ENCODE data around the gene GPR78.
"Not testable (repeated sequence)": the region's sequence is repeated elsewhere in the genome, so short reads cannot be mapped to it uniquely, and the experiment has no call there.

Gene GPR78

DNA sequence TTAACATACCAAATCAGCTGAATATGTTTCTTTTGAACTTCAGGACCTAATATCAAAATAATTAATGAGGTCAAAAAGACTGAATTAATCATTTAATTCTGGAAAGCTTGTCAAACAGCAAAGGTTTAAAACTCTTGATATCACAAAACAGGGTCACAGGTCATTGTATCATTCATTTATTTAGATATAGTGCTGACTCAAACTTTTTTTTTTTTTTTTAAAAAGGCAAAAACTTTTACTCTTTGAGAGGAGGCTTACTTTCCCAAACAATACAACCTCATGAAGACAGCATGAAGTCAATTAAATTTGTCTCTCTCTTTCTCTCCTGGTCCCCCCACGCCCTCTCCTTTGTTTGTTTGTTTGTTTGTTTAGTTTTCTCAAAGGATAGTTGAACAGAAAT lies 15.6 kb upstream of the GPR78 start:
- DNase-seq (ENCODE audit: low read depth in 2 of 2) = no peak

DNA sequence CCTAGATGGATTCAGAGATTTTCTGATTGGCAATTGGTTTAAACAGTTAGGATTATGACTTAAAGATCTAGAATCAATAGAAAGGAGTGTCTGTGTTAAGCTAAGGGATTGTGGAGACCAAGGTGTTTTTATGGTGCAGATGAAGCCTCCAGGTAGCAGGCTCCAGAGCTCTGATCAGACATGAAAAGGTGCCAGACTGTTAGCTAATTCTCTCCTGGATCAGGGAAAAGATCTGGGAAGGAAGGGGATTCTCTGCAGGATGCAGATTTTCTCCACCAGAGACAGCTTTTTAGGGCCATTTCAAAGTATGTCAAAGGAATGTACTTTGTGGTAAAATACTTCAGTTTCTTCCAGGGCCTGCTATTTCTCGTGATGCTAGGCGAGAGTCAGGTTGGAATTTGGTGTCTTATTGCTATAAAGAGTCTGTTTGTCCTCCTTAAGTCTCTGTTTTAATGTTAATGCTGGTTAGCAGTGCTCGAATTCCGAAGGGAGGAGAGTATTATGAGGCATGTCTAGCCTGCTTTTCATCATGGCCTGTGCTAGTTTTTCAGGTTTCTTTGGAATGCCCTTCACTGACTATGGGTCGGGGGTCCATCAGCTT lies 12.0 kb upstream of the GPR78 start:
- no peak for DNase-seq (ENCODE audit: low read depth in 2 of 2)

DNA sequence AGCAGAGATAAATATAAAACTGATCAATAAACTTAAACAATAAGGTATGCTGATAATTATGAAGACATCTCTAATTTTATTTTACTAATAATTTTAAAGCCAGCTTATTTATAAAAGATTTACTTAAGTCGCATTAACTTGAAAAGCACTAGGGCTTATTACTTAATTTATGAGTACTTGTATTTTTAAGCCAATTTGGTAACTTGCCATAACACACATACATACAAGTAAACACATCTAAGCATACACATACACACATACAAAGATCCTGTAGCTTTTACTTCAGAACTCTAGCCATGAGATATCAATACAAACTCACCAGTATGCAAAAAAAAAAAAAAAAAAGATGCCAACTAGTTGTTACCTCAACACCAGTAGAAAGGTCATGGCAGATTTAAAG lies 10.0 kb upstream of the GPR78 start:
- DNase-seq (ENCODE audit: low read depth in 2 of 2) = no peak

DNA sequence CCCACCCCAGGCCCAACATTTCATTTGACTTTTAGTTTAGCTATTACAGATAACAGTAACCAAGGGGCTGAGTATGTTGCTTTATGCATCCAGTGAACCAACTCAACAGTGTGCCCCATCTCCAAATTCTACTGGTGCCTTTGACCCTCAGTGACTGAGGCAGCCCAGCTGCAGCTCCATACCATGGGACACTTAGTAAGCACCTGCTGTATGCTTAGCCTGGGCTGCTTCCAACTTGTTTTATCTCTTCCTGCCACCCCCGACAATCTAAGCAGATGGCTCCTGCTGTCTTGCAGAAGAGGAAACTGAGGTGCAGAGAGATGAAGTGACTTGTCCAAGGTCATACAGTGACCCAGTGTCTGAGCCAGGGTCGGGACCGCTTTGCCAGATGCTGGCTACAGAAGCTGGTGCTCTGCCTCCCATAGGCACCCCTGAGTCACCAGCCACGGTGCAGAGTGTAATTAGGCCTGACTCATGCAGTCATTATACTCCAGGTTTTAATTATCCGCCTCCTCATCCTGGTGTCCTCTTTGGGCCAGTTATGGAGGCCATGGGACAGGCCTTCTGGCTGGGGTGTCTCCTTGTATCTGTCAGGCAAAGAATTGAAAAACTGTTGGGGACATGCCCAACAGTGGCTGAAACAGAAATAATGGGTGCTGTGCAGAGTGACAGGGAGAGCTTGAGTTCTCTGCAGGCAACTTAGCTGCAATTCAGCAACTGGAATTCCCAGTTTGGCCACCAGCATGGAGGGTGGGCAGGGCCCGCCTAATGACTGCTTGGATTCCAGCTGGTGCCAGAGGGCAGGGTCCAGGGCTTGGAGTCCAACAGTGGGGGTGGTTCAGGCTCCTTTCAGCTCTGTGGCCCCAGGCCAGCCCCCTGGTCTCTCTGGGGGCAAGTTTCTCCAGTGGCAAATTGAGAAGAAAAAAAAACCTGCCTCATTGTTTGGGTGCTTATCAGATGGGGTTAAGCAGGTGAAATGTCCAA lies 8.2 kb upstream of the GPR78 start:
- no peak for DNase-seq (ENCODE audit: low read depth in 2 of 2)

DNA sequence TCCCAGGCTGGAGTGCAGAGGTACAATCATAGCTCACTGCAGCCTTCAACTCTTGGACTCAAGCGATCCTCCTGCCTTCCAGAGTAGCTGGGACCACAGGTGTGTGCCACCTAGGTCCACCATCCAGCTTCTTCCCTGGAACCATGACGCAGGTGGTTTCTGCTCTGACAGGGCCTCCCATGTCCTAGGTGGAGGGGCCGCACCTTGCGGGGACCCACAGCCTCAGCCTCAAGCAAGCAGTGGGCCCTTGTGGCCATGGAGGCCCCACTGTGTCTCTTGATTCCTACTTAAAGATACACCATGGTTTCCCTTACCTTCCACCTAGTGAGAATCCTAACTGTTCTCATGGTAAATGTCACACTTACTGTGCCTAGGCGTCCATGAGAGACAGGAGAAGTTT lies 6.9 kb upstream of the GPR78 start:
- no peak for DNase-seq (ENCODE audit: low read depth in 2 of 2)

DNA sequence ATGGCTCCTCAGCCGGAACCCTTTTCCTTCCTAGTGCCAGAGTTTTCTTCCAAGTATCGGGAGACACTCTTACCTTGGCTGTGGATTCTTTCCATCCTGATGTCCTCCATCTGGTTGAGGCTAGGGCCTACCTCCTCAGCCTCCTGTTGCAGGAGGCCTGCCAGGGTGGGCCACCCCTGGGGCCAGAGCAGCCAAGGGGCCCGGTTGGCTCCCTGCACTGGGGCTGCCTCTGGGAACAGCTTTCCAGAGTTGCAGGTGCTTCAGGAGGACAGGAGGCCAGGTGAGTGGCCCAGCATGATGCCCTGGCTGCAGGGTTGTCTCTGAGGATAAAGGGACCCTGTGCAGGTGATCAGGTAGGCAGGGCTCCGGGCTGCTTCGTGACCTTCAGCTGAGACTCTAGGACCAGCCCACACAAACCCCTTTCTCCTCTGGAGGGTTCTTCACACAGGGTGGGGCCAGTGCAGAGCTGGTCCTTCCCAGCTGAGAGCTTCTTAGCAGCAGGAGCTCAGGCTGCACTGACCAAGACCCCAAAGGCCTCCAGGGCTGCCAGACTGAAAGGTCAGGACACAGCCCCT lies 5.3 kb upstream of the GPR78 start:
- no peak for DNase-seq (ENCODE audit: low read depth in 2 of 2)

DNA sequence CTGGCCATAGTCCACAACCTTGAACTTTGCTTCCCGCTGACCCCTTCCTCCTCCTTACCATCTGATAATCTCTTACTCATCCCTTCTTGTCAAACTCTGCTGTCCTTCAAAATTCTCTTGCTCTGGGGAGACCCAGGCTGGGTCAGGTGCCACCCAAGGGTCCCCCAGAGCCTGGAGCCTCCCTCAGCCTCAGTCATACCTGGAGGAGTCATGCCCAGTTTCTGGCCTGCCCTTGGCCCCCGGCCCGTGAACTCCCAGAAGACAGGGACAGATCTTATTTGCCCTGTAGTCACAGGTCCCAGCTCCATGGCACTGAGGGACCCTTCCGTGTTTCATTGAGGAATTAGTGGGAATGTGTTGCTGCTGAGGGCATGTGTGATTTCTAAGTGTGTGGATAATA lies 4.7 kb upstream of the GPR78 start:
- DNase-seq (ENCODE audit: low read depth in 2 of 2) = no peak

DNA sequence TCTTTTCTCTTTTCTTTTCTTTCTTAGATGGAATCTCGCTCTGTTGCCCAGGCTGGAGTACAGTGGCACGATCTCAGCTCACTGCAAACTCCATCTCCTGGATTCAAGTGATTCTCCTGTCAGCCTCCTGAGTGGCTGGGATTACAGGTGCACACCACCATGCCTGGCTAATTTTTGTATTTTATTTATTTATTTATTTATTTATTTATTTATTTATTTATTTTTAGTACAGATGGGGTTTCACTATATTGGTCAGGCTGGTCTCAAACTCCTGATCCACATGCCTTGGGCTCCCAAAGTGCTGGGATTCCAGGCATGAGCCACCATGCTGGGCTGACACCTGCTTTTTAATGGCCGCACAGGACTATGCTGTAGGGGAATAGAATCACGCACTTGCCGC lies 3.6 kb upstream of the GPR78 start:
- DNase-seq (ENCODE audit: low read depth in 2 of 2) = not testable (repeated sequence)

DNA sequence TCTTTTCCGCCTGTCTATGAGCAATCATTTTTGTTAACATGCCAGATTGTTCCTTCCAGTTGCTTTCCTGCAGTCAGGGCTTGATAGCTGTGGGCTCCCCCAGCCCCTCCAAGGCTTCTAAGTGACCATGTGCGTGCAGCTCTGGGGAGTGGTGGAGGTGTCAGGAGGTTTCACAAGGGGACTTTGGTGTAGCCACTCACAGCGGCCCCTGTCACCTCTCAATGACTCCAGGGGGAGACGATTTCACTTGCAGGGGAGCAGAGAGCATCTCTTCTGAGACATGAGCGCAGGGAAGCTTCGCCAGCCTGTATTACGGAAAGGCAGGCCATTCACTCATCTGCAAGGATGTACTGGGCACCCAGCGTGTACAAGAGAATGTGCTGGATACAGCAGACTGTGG lies 3.1 kb upstream of the GPR78 start:
- DNase-seq (ENCODE audit: low read depth in 2 of 2) = no peak

DNA sequence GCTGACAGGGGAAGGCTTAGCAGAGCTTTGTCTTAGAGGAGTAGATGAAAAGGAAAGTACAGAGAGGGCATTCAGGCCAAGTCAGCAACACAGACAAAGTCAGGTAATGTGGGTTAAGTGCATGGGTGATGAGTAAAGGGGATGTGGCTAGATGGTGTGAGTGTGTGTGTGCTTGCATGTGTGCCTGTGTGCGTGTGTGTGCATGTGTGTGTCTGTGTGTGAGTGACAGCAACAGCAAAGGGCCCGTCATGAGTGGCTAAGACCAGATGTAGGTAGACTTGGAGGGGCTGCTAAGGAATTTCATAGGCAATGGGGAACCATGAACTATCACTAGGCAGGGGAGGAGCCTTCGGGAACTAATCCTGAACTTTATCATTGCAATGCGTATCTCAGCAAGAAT lies 2.2 kb upstream of the GPR78 start:
- no peak for DNase-seq (ENCODE audit: low read depth in 2 of 2)

DNA sequence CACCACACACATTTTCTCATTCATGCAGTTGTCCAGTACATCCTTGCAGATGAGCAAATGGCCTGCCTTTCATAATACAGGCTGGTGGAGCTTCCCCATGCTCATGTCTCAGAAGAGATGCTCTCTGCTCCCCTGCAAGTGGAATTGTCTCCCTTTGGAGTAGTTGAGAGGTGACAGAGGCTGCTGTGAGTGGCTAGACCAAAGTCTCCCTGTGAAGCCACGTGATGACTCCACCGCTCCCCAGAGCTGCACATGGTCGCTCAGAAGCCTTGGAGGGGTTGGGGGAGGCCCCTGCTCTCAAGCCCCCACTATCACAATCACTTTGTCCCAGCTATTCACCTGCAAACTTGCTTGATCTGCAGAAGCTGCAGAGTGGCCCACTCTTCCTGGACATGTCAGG lies 1.5 kb upstream of the GPR78 start:
- no peak for DNase-seq (ENCODE audit: low read depth in 2 of 2)

DNA sequence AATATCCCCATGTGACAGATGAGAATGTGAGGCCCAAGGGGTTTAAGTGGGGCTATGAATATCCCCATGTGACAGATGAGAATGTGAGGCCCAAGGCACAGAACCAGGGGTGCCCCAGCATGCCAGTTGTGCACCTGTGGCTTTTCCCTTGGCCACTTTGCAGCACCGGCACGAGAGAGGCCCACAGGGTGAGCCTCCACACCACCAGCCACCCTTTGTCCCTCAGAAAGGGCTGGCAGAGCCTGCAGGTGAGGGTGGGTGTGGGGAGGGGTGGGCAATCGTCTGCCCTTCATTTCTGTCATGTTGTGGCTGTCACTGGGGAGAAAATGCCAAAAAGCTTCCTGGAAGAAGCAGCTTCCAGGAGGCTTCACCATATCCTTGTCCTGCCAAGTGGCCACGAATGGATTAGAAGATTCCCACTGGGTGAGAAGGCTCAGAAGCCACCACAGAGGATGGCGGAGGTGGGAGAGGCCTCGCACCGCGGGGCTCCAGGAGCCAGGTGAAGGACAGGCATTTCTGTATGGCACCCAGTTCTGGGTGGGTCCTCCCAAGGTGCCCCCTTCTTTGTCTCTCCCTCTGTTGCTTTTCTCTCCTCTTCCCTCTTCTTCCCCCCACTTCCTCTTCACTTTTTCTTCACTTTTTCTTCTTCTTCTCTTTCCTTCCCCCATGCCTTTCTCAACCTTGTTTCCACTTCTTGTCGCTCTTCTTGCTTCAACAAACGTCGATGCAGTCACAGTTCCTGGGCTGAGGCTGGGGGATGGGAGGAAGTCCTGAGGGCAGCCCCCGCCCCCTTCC lies 469 bp upstream of the GPR78 start:
- DNase-seq (ENCODE audit: low read depth in 2 of 2) = no peak

DNA sequence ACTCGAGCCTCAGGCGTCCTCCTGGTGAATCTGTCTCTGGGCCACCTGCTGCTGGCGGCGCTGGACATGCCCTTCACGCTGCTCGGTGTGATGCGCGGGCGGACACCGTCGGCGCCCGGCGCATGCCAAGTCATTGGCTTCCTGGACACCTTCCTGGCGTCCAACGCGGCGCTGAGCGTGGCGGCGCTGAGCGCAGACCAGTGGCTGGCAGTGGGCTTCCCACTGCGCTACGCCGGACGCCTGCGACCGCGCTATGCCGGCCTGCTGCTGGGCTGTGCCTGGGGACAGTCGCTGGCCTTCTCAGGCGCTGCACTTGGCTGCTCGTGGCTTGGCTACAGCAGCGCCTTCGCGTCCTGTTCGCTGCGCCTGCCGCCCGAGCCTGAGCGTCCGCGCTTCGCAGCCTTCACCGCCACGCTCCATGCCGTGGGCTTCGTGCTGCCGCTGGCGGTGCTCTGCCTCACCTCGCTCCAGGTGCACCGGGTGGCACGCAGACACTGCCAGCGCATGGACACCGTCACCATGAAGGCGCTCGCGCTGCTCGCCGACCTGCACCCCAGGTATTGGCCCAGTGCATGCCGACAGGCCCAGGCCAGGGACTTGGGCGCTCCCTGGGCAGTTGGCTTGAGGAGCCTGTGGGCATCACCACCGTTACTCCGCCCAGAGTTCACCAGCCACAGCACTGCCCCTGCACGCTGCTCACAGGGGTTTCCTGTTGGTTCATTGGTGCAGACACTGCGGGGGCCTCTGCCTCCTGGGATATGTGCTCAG lies 1.1 kb downstream of the GPR78 start:
- DNase-seq (ENCODE audit: low read depth in 2 of 2) = no peak

DNA sequence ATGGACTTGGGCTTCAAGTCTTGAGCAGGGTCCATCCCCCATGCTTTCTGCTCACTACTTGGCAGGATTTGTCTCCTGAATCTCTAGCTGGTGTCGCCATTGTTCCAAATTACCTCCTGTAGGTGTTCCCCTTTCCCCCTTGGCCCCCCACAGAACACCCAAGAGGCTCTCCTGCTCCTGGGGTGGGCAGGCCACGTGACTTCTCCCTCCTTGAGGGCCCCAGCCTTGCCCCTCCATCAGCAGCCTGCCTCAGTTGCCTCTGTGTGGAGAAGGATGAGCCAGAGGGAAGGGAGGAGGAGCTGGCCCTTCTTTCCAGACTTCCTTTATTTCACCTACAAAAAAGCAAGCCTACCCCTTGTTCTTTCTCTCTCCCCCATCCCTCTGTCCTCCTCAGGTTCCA lies 1.8 kb downstream of the GPR78 start:
- DNase-seq (ENCODE audit: low read depth in 2 of 2) = no peak

DNA sequence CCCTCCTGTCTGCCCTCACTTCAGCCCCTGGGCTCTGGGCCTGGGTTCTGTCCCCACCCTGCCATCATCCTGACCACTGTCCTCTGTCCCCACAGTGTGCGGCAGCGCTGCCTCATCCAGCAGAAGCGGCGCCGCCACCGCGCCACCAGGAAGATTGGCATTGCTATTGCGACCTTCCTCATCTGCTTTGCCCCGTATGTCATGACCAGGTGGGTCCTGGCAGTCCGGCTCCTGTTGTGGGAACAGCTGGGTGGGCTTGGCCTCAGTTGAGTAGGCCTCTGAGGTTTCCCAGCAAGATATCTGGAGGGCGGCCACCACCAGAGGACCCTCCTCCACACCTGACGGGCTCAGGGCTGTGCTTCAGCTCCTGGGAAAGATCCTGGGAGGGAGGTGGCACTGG lies 2.2 kb downstream of the GPR78 start:
- DNase-seq (ENCODE audit: low read depth in 2 of 2) = no peak

DNA sequence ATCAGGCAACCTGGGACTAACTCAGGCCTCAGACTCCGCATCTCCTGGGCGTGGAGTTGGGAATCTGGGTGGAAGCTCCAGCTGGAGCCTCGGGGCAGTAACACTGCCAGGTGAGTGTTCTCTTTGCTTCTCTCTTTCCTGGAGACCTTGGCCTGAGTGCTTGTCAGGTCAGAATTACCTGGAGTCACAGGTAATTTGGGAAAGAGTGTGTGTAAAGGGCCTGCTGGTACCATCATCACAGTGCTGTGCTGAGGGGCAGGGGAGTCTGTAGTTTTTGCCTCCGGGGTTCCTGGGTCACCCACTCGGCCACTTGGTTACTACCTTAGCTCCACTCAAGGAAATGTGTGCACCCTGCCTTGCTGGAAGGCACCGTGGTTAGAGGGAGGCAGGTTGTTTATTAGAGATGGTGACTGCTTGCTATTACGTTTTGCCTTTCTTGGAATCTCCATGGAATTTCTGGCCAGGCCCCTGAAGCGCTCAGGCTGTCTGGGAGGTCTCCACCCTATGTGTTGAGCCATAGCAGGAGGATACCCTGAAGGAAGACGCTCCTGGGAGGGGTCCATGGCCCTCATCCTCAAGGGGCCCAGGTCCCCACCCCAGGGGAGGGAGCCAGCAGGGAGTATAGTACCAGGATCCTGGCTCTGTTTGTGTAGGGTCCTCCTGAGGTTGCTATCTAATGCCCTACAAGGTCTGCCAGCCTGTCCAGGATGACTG lies 2.9 kb downstream of the GPR78 start:
- no peak for DNase-seq (ENCODE audit: low read depth in 2 of 2)

DNA sequence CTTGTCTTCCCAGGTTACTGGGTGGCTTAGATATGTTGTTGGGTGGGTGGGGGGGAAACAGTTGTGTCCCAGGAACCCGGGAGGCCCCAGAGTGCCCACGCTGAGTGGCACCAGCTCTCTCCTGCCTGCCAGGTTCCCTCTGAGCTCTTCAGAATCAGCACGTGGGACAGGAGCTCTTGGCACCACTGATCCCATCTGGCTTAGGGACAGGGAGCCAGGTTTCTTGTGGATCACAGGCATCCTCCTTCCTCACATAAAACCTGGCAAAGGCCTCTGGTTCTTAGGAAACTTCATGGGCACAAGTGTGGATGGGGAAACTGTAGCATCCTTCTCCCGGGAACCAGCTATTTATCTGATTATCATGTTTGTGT lies 3.4 kb downstream of the GPR78 start:
- no peak for DNase-seq (ENCODE audit: low read depth in 2 of 2)

DNA sequence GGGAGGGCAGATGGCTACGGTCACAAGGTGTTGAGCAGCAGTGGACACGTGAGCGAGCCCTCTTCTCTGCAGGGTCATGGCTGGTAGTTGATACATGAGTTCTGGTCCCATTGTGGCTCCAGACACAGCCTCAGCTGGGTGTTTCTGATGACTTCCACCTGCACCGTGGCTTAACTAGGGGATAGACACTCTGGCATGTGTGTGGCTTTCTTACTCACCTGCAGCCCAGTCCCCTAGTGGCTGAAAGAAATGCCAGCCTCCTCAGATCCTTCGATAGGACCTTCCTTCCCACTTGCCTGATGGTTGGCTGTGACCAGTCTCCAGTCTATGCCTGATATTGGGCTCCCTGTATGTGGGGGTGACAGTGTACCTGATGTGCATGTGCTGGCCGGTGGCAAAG lies 5.0 kb downstream of the GPR78 start:
- no peak for DNase-seq (ENCODE audit: low read depth in 2 of 2)

DNA sequence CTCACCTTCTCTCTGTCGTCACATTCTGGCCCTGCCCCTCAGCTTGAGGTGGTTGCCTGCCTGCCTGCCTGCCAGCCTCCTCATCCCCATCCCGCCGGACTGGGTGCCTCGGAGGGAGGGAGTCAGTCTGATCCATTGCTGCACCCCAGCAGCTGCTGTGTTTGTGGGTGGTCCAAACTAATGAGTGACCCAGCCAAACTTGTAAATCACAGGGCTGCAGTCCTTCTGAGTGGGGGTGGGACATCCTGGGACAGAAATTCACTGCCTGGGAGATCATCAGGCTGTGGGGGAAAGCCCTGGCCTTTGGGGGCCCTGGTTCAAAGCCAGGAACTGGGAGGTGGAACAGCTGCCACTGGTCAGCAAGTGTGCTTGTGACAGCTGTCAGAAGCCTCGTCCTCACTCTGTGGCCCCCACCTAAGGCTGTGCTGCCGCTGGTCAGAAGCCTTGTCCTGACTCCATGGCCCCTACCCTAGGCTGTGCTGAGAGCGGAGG lies 5.6 kb downstream of the GPR78 start:
- DNase-seq (ENCODE audit: low read depth in 2 of 2) = no peak

DNA sequence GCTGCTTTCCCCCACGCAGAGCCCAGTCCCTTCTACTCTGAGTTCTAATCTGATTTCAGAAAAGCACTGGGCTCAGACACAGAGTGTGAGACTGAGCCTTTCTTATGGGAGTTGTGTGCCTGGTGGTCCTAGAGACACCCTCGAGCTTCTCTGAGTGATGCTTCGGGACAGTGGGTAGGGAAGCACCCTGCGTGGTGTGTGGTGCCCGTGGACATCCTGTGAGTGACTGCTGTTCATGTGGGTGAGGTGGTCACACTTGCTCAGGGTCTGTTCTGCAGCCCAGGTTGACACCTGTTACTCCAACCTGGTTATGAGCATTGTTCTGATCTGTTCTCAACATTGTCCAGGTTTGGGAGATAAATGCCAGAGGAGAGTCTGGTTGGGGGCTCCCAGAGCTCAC lies 6.1 kb downstream of the GPR78 start:
- no peak for DNase-seq (ENCODE audit: low read depth in 2 of 2)
